NOMO-1 treated with DMSO at 0.1 percent for 48 hours (cell line): ENCODE measurements around the gene COPS9.

Source experiments
- DNase-seq: peaks from one replicate; lab custom pipeline; 2025; ENCODE audit not compliant: unreplicated experiment; lab: John Stamatoyannopoulos, UW

Gene COPS9

DNA sequence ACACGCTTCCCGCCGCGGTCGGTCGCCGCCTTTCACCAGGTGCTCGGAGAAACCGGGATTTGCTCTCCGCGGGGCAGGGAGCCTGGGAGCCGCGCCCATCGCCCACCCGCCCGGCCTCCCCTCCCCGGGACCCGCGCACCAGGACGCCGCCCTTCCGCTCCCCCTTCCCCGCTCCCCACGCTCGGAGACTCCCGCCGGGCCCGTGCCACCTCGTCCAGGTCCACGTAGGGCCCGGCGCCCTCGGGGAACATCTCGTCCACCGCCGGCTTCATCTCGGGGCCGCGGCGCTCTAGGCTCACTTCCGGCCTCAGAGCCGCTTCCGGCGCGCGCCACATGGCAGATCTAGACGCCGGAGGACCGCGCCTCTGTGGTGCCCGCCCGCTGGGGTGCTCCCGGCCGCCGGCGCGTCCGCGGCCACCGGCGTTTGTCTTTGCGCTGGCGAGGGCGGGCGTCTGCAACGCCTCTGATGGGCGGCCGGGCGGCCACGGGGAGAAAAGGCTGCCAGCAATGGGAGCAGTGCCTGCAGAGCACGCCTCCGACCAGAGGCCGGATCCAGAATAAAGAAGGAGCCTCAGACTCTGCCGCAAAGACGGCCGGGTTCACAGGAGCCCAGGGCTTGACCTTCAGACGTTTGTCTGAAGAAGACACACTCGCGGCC, at the start of gene COPS9:
Gene COPS9, minus strand, starts transcription at position 293 of the 658 bp plus-strand sequence. Its CDS starts 21 bp downstream, at position 272.
- peak; percentile 77 for DNase-seq

DNA sequence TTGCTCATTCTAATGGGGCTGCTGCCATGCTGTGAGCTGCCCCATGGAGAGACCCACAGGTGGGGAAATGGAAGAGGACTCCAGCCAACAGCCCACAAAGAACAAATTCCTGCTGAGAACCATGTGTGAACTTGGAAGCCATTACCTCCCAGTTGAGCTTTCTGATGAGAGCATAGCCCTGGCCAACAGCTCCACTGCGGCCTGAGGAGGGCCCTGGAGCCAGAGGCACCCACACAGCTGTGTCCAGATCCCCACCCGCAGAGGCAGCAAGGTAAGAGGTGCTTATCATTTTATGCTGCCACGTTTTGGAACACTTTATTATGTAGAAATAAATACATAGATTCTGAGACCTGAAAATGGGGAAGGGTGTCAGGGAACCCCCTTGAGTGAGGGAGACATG, 48.6 kb upstream of the COPS9 start:
- no peak for DNase-seq

DNA sequence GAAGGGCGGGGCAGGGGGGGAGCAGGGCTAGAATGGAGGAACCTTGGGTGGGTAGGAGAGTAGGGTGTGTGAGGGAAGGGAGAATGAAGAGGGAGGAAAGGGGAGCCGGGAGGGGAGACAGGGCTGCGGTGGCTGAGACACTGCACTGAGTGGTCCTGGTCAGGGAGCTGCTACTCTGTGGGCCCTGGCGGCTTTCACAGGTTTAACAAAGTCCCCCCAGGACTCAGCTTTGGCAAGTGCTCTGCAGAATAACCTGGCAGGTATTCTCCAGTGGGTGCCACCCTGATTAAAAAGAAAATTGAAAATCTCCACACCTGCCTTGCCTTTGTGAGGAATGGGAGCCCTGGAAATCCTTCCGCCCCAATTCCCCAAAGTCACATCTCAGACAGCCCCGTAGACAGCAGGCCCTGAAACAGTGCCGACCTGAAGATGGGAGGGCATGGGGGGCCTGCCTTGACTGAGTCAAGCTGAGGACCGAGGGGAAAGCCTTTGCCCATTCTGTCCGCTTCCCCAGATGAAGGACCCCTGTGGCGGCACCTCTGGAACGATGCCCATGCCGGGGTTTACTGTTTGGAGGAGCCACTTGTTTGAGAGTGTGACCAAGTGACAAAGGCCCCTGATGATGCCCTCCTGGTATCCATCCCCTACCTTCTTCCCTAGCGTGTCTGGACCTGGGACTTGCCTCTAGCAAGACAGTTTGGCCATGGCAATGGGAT, 47.9 kb upstream of the COPS9 start:
- no peak for DNase-seq

DNA sequence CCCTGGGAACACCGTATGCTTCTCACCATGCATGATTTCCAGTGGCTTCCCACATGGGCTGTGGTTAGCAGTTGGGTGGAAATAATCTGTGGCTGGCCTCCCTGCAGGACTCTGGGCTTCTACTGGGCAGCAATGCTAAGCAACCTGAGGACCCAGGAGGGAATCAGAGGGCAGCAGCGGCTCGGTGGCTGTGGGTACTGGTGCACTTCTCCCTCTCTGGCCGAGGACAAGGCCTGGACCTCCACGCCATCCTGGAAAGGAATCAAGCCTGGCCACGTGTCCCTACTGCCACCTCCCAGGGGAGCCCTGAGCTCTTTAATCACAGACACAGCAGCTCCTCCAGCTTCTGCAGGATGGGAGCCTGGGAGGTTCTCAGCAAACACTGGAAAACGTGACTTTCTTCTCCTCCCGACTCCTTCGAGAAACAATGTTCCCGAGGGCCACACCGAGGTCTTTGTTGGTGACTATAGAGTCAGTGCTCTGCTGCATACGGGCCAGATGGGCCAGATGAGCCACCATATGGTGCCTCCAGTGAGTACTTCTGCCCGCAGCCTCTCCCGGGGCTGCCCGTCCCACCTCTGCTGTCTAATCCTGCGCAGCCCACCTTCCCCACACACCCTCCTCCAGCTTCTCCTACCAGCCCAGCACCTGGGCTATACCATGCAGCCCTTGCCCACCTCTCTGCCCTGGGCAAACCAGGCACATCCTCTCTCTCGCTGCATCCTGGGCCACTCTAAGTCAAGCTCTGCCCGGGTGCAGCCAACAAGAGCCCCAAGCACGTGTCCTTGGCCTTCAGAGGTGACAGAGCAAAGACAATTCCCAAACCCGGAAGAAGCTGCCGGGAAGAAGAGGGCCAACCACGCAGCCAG, 47.1 kb upstream of the COPS9 start:
- DNase-seq = no peak

DNA sequence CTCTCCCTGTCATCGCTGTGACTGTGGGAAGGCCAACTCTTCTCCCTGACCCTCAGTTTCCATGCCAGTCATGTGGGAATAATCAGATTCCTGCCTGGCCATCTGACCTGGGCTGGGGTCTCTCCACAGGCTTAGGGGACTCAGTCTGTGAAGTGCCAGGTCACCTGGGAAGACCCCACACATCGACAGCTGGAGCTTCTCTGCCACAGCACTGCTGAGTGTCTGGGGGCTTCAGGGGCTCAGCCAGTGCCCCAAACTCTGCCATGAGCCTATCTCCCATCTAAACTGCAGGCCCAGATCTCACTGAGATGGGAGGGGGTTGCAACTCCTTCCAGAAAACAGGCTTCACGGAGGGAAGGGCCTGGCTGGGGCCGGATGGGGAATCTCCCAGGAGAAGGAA, 46.4 kb upstream of the COPS9 start:
- DNase-seq = no peak

DNA sequence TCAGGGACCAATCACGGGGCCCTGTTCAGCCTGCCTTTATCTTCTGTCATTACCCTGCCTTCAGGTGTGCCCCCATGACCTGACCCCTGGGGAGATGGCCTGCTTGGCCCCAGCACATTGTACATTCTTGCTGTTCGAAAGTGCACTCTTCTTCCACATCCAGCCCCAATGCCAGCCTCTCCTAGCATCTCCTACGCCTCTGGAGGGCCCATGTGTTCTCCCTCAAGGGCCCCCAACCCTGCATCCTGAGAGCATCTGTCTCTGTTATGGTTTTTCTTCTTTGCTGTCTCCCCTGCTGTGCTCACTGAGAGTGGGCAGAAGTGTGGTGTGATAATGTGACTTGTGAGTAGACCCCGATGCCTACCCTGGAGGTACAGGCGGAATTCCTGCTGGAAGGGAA, 45.9 kb upstream of the COPS9 start:
- DNase-seq = no peak

DNA sequence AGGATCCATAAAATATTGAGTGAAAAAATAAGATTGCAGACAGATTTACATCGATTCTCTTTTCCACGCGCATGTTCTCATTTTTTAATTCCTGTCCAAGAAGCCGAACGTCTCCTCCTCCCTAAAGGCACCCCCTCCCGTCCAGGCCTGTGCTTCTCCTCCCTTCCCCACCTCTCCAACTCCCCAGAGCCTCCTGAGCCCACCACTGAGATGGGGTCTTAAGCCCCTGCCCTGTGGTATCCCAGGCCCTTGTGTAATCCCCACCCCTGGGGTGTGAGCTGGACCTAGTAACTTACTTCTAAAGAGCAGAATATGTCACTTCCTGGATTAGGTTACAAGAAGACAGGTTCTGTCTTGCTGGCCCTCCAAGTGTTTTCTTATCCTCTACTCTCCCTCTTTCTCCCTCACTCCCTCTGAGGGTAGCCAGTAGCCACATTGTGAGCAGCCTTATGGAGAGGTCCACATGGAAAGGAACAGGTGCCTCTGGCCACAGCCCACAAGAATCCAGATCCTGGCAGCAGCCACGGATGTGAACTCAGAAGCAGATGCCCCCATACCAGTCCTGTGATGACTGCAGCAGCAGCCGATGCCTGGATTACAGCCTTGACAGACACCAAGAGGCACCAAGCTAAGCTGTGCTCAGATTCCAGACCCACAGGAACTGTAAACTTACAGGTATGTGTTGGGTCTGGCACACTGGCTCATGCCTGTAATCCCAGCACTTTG, 44.0 kb upstream of the COPS9 start:
- no peak for DNase-seq

DNA sequence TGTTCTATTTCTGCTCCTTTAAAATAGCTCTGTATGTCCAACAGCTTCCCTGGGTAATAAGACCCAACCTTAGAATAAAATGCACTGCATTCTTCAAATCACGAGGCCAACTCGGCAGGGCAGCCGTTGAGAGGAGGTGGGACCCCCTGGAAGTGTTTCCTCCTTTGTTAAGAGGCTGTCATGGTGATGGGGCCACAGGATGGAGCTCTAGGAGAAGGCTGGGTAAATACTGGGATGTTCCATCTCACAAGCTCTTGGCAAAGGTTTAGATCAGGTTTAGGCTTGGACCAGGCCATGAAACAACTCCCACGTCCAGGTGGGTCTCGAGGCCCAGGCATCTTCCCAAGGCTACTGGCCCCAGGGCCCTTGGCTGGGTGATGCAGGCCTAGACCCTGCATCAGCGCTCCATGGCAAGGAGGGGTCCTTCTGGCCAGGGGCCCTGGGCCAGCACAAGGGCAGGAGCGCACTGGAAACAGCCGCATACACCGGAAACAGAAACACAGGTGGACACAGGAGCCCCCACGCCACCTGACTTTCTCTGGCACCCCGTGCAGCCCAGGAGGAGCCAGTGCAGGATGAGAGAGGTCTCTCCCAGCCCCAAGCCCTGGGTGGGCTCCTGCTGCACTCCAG, 43.2 kb upstream of the COPS9 start:
- DNase-seq = no peak

DNA sequence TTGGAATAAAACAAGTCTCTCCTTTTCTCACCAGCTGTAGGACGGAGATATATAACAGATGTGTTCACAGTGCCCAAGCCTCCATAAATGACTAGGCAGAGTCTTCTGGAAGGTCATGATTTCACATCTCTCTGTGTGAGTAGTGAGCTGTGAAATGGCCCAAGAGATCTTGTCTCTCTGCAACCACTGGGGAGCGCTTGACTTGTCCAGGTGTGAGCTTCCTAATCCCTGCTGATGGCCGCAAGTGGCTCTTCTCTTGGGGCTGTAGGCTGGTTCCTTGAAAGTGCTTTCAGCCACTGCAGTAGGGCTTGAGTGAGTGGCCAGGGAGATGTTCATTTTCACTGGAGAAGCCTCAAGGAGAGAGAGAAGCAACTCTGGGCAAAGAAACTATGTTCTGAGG, 42.5 kb upstream of the COPS9 start:
- no peak for DNase-seq

DNA sequence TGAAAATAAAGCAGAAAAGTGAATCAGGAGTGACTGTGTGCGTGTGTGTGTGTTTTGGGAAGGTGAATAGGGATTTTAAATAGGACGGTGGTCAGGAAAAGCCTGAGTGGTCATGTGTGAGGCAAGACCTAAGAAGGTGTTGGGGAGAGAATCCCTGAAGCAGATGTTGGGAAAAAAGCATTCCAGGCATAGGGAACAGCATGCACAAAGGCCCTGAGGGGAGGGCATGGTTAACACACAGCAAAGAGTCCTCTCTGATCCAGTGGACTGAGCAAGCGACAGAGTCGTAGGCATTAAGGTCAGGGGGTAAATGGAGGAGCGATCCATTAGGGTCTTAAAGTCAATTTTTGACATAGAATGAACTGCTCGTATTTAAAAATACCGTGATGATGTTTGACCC, 38.4 kb upstream of the COPS9 start:
- no peak for DNase-seq

DNA sequence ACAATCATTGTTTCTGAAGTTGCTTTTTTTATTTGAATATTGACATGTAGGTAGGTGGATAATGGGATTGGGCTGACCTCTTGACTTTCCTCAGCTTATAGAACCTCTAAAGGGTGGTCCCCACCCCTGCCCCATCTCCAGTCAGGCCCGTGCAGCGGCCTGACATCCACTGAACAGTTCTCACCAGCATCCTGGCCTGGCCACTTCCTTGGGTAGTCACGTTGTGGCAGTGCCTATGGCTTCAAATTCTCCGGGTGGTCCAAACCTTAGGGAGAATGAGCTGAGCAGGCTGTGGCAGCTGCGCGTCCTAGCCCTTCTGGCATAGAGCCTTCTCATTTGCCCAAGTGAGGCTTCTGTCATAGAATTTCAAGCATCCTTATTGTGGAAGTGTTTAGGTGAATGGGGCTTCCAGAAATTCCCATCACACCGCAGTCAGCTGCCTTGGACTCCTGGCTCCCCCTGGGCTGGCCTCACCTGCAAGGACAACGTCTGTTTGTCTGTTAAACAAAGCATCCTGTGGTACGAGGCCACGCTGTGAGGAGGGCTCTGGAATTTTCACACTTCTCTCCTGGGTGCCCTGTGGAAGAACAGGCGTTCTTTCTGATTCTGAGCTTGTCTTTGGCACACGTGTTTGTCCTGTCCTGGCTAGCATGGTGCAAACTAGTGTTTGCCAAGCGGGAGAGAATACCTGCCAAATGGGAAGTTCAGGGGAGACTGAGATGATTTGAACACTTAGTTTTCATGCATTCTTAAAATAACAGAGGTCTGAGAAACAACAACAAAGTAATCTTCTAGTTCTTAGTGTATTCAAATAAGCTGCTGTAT, 36.2 kb upstream of the COPS9 start:
- DNase-seq = no peak

DNA sequence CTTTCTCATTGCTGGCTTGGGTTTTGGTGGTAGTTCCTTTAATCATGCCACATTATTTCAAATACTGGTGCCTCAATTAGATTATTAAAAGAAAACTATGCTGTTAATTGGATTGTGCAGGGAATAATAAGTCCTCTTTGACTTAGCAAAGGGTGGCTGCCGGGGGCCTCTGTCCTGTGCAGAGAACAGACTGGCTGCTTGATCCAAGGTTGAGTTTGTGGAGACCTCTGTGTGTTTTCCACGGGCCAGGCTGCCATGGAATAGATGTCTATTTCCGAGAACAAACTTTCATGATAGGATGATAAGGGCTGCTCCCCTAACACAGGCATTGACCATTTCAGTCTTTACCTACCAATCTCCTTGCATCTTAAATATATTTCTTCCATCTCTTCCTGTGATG, 34.8 kb upstream of the COPS9 start:
- DNase-seq = no peak

DNA sequence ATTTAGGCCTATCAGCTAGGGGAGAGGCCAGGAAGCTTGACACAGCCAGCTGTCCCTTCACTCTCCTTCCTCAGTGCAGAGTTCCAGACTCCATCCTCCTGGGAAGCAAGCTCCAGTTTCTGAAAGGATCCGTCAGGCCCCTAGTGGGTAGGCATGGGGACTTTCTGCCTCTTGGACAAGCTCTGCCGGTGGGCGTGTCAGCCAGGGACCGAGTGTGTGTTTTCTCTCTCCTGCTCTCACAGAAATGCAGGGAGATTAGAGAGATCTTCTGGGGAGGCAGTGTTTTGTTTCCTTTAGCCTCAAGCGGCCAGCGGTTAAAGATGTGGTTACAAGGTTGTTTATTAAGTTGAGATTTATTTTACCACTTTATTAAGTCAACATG, 34.2 kb upstream of the COPS9 start:
- DNase-seq = no peak

DNA sequence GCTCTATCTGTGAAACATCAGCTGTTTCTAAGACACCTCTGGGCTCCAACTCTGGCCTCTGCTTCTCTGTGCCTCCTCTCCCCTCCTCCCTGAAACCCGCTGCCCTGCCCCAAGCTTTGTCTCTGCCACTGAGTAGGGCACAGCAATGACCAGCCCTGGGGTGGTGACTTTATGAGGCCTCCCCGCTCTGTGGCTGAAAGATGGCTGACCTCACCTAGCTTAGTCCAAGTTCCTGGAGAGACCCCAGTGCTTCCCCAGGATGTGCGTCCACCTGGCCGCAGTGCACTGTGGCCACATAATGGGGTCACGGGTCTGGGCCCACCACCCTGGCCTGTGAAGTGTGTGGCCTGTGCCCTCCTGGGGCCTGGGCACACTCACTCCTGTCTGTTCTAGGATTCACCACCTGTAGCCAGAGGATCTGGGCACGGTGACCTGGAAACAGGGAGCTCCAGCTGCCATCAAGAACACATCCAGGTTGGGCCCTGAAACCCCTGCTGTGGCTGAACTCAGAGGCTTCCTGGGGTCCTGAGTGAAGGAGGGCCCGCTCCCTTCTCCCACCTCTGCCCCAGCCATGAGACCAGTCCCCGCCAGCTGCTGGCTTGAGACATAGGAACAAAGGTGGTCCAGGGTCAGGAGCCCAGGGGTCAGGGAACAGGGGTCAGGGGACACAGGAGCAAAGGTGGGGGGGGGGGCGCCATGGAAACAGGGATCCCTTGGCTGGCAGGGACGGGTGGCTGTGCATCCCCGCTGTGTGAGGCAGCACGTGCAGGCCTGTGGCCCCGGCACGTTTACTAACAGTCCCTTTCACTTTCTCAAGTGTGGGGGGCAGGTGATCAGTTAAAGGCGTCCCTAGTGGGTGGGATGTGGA, 33.6 kb upstream of the COPS9 start:
- no peak for DNase-seq

DNA sequence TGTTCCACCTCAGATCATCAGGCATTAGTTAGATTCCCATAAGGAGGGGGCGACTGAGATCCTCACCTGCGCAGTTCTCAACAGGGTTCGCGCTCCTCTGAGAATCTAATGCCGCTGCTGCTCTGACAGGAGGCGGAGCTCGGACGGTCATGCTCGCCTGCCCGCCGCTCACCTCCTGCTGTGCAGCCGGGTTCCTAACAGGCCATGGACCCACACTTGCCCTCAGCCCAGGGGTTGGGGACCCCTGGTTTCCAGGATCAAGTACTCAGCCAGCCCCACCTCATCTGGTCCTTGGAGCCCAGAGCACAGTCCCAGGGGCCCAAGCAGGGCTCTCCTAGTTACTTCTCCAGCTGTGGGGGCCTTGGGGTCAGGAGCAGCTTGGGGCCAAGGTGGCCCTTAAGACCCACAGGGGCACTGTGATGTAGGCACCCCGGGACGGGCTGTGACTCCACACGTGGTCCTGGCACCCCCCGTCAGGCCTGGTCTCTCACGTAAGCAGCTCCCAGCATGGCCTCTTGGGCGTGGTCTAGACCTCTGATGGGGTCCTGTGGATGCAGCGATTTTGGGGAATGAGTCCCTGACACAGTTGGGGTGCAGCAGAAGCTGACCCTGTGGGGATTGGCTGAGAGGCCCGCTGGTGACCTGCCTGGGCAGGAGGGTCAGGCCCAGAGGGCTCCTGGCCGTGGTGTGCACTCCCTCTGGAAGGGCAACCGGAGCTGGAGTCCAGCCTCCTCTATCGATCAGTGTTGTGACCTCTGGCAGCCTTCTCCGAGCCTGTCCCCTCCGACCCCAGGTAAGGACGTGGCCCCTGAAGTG, 32.6 kb upstream of the COPS9 start:
- DNase-seq = no peak

DNA sequence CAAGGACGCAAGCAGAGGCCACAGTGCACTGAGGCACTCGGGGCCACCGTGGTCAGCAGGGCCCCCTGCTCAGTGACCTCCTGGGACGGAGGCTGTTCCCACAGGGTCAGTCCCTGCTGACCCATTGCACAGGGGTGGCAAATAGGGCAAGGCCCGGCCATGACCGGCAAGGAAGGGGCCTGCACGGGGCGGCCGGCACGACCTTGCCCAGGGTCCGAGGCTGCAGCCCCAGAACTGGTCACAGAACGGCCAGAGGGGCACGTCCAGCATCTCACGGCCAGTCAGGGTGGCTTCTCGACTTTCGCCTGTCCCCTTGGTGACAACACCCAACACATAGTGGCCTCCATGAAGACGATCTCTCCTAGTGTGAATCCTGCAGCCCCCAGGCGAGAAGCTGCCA, 31.9 kb upstream of the COPS9 start:
- no peak for DNase-seq

DNA sequence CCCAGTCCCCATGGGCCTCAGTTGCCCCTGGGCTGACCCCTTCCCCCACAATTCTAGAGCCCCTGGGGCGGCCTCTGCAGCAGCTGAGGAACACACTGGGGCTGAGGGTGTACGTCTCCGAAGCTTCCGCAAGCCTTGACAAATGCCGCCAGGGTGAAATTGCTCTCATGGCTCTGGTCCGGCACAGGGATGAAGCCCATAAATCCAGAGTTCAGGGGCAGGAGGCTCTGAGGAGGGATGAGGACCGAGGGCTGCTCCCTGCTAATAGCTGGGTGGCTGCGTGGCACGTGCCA, 31.4 kb upstream of the COPS9 start:
- no peak for DNase-seq

DNA sequence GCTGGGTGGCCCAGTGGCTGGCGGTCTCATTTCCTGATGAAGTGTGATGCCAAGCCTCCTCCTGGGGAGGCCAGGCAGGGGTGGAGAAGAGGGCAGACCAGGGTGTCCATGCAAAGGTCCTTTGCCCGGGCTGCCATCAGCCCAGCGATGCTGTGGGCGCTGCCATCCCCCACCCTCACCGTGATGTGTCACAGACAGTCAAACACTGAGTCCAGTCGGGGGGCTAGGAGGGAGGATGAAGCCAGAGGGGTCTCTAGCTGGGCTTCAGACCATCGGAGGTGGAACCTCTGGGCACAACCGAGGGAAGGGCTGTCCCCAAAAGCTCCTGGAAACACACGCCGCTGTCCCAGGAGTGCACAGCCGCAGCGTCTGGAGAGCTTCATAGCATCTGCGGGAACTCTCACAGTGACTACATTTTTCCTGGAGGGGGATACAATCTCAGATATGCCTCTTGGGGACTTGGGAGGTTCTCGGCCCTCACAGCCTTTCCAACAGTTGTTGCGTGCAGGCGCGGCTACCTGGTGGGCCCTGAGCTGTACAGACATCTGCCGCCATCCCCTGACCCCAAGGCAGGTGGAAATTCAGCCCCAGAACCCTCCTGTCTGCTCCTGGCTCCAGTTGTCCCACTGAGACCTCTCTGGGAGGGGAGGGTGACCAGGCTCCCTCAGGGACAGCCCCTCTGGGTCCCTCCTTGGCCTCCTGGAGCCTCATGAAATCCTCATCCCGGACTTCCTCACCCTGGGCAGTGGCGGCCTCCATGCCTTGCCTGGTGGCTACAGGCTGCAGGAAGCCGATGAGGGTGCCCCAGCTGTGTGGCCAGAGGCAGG, 30.9 kb upstream of the COPS9 start:
- DNase-seq = no peak
